MM.1S (cell line): ENCODE data around the gene DSE.

Source experiments
- DNase-seq: peaks from one replicate; pipeline ENCODE4 v3.0.0-alpha.2; 2015
- H2AFZ ChIP-seq: fragments of 300-600 bp; sonication (generic); 2 replicates; pipeline ENCODE4 v1.6.0; 2016; ENCODE audit warnings: antibody characterized with exemption, low read length
- H3F3A ChIP-seq: fragments of 300-600 bp; sonication (generic); 2 replicates; pipeline ENCODE4 v1.6.1; 2016; ENCODE audit warnings: mild to moderate bottlenecking, antibody characterized with exemption, low read length, moderate library complexity, mixed read lengths; ENCODE audit not compliant: insufficient read depth
- H3K27ac ChIP-seq: fragments of 300-600 bp; sonication (generic); 2 replicates; pipeline ENCODE4 v1.5.1; 2016; ENCODE audit warnings: mild to moderate bottlenecking, low read length
- H3K27me3 ChIP-seq: fragments of 300-600 bp; sonication (generic); replicated peaks from 2 replicates; pipeline ENCODE4 v1.6.0; 2016; ENCODE audit warnings: low read length; ENCODE audit not compliant: insufficient read depth
- H3K36me3 ChIP-seq: fragments of 300-600 bp; sonication (generic); replicated peaks from 2 replicates; pipeline ENCODE4 v1.6.1; 2016; ENCODE audit warnings: mild to moderate bottlenecking, low read length, mixed read lengths; ENCODE audit not compliant: insufficient read depth
- H3K4me1 ChIP-seq: fragments of 300-600 bp; sonication (generic); 2 replicates; pipeline ENCODE4 v1.6.1; 2016; ENCODE audit warnings: low read length, mixed read lengths
- H3K4me2 ChIP-seq: fragments of 300-600 bp; sonication (generic); 2 replicates; pipeline ENCODE4 v1.6.0; 2016; ENCODE audit warnings: low read depth, low read length
- H3K4me3 ChIP-seq: fragments of 300-600 bp; sonication (generic); 2 replicates; pipeline ENCODE4 v1.5.1; 2016; ENCODE audit warnings: low read length, mixed read lengths
- H3K79me2 ChIP-seq: fragments of 300-600 bp; sonication (generic); 2 replicates; pipeline ENCODE4 v1.6.1; 2016; ENCODE audit warnings: mixed run types, low read length, mixed read lengths
- H3K9ac ChIP-seq: fragments of 300-600 bp; sonication (generic); 2 replicates; pipeline ENCODE4 v1.6.1; 2016; ENCODE audit warnings: low read length, mixed read lengths
- H3K9me2 ChIP-seq: fragments of 300-600 bp; sonication (generic); replicated peaks from 2 replicates; pipeline ENCODE4 v1.6.1; 2016; ENCODE audit warnings: mild to moderate bottlenecking, low read length, mixed read lengths; ENCODE audit not compliant: insufficient read depth
- H3K9me3 ChIP-seq: fragments of 300-600 bp; sonication (generic); replicated peaks from 2 replicates; pipeline ENCODE4 v1.6.1; 2016; ENCODE audit warnings: mild to moderate bottlenecking, low read length, mixed read lengths; ENCODE audit not compliant: insufficient read depth
- H4K20me1 ChIP-seq: fragments of 300-600 bp; sonication (generic); 2 replicates; pipeline ENCODE4 v1.6.1; 2016; ENCODE audit warnings: mild to moderate bottlenecking, low read length, moderate library complexity, mixed read lengths; ENCODE audit not compliant: insufficient read depth
- CTCF ChIP-seq: fragments of 300-600 bp; sonication (generic); IDR thresholded peaks from 2 replicates; pipeline ENCODE4 v1.5.1; 2016; ENCODE audit warnings: antibody characterized with exemption, low read length, mixed read lengths
- EZH2 ChIP-seq: fragments of 300-600 bp; sonication (generic); optimal IDR thresholded peaks from 2 replicates; pipeline ENCODE3; 2017; ENCODE audit warnings: low read depth, mild to moderate bottlenecking, antibody characterized with exemption, low read length, mixed read lengths
- EZH2phosphoT487 ChIP-seq: fragments of 300-600 bp; sonication (generic); IDR thresholded peaks from 2 replicates; pipeline ENCODE4 v1.6.1; 2018; ENCODE audit warnings: antibody characterized with exemption, low read length

DSE gene

DNA sequence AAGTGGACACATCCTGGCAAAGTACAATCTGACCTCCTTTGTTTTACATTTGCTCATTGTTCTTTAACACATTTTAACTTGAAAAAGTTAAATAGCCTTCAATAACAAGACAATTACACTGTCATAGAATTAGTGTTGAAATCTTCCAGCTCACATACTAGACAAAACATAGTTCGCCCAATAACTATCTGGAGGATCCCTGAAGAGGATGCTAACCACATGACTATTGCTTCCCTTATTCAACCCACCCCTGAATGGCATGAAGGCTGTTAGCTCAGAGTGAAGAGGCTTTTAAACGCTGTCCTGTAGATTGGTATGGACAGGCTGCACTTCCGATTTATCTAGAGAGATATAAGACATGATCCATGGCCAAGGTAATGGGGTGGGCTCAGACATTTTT is 15.0 kb upstream of the DSE start:
- no peak overlapping the region for H2AFZ ChIP-seq

GRCh38 chr6:116359131-116359530 is 11.6 kb upstream of the DSE start:
- TF ChIP-seq EZH2 (no peak), CTCF (no peak), EZH2phosphoT487 (no peak)

More for the DNA sequence above, 15.0 kb upstream of the DSE start:
- Histone ChIP-seq H3F3A (no peaks in the 10 kb centered on the region), H3K79me2 (no peaks in the 10 kb centered on the region), H3K4me1 (no peaks in the 10 kb centered on the region), H4K20me1 (no peaks in the 10 kb centered on the region), H3K27ac (no peak overlapping the region), H3K36me3 (no peaks in the 10 kb centered on the region), H3K4me3 (no peak overlapping the region), H3K27me3 (no peaks in the 10 kb centered on the region), H3K9me3 (no peaks in the 10 kb centered on the region), H3K9me2 (no peaks in the 10 kb centered on the region), H3K9ac (no peak overlapping the region), H3K4me2 (no peak overlapping the region)
- DNase-seq, result no peak
- TF ChIP-seq EZH2phosphoT487 (no peak), EZH2 (no peak), CTCF (no peak)

GRCh38 chr6:116359835-116360234 is 10.9 kb upstream of the DSE start:
- Histone ChIP-seq H3K4me1 (no peaks in the 10 kb centered on the region), H3K27me3 (no peaks in the 10 kb centered on the region), H3K36me3 (no peaks in the 10 kb centered on the region), H4K20me1 (no peaks in the 10 kb centered on the region), H3K9ac (no peak overlapping the region), H3K4me2 (no peak overlapping the region), H3K9me3 (no peaks in the 10 kb centered on the region), H2AFZ (no peak overlapping the region), H3K27ac (no peak overlapping the region), H3F3A (no peaks in the 10 kb centered on the region), H3K79me2 (no peaks in the 10 kb centered on the region), H3K4me3 (no peak overlapping the region), H3K9me2 (no peaks in the 10 kb centered on the region)
- DNase-seq, result no peak
- TF ChIP-seq EZH2phosphoT487 (no peak), CTCF (no peak), EZH2 (no peak)

More at GRCh38 chr6:116359131-116359530, 11.6 kb upstream of the DSE start:
- H3K27me3 ChIP-seq, result no peaks in the 10 kb centered on the region
- H3K79me2 ChIP-seq, result no peaks in the 10 kb centered on the region
- no peaks in the 10 kb centered on the region for H3K9me3 ChIP-seq
- no peak for DNase-seq
- H2AFZ ChIP-seq, result no peak overlapping the region
- H3K4me2 ChIP-seq, result no peak overlapping the region
- no peak overlapping the region for H3K9ac ChIP-seq
- no peak overlapping the region for H3K27ac ChIP-seq
- no peaks in the 10 kb centered on the region for H4K20me1 ChIP-seq
- H3K4me1 ChIP-seq, result no peaks in the 10 kb centered on the region
- H3F3A ChIP-seq, result no peaks in the 10 kb centered on the region
- no peaks in the 10 kb centered on the region for H3K9me2 ChIP-seq
- no peaks in the 10 kb centered on the region for H3K36me3 ChIP-seq
- H3K4me3 ChIP-seq, result no peak overlapping the region

DNA sequence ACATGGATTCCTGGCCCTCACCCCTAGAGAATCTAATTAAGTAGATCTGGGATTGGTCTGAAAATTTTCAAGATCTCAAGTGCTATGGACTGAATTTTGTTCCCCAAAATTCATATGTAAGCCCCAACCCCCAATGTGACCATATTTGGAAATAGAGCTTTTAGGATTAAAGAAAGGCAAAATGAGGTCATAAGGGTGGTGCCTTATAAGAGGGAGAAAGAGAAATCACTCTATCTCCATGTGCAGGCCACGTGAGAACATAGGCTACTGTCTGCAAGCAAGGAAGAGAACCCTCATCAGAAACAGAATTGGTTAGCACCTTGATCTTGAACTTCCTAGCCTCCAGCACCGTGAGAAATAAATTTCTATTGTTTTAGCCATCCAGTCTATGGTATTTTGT is 8.5 kb upstream of the DSE start:
- no peaks in the 10 kb centered on the region for H3F3A ChIP-seq
- H3K9me3 ChIP-seq, result no peaks in the 10 kb centered on the region
- no peak overlapping the region for H2AFZ ChIP-seq
- DNase-seq, result no peak
- no peak overlapping the region for H3K9ac ChIP-seq
- no peaks in the 10 kb centered on the region for H3K4me1 ChIP-seq
- peaks cover 6% of the 10 kb centered on the region; the same call in 1 of the 2 replicates for H3K27me3 ChIP-seq
- H3K36me3 ChIP-seq, result no peaks in the 10 kb centered on the region
- H3K79me2 ChIP-seq, result no peaks in the 10 kb centered on the region
- H3K9me2 ChIP-seq, result no peaks in the 10 kb centered on the region
- no peak overlapping the region for H3K4me2 ChIP-seq
- H4K20me1 ChIP-seq, result no peaks in the 10 kb centered on the region
- TF ChIP-seq CTCF, result no peak
- no peak for TF ChIP-seq EZH2
- no peak for TF ChIP-seq EZH2phosphoT487
- no peak overlapping the region for H3K4me3 ChIP-seq
- H3K27ac ChIP-seq, result no peak overlapping the region
